Stimulated activated CD8-positive, alpha-beta memory T cell treated with anti-CD3 and anti-CD28 coated beads, Interleukin-4, amount 100 ng/mL, for 4 hours (primary cell): ENCODE results near the gene ABO.
"Not testable (repeated sequence)": the region's sequence is repeated elsewhere in the genome, so short reads cannot be mapped to it uniquely, and the experiment has no call there.

Experiments
- DNase-seq, 2 donors: peaks; one replicate each; pipeline ENCODE4 v3.0.0-alpha.2; 2020; ENCODE audit warnings: low read depth in 2 of 2, low spot score in 1 of 2

ABO gene

GRCh38 chr9:133205996-133206931 lies 68.7 kb downstream of the ABO start:
- no peak for DNase-seq

DNA sequence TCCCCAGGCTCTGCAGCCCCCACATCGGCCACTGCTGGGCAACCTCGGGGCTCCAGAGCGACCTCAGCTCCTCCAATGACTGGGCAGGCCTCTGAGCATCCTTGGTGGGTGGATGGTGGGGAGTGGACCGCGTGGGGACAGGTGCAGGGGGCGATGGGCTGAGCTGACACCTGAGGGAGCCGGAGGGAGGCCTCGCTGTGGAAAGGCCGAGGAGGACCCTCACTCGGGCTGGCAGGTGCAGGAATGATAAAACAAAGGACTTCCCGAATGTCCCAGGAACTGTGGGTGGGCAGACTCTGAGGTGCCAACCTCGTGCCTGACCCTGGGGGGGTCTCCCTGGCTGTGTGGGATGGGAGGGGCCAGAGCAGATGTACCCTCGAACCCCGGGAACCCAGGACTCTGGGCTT lies 69.5 kb downstream of the ABO start:
- not testable (repeated sequence) for DNase-seq
